IPS-20b (cell line): ENCODE results near the gene MTA3.

ENCODE experiments used
- H3K27ac ChIP-seq: one replicate; pipeline ENCODE4 v1.5.1; 2013; ENCODE audit warnings: low read length
- H3K27me3 ChIP-seq: 2 replicates; pipeline ENCODE4 v1.6.1; 2013; ENCODE audit warnings: mild to moderate bottlenecking, low read length, inconsistent platforms; ENCODE audit not compliant: insufficient read depth
- H3K36me3 ChIP-seq: 2 replicates; pipeline ENCODE4 v1.6.1; 2013; ENCODE audit warnings: low read depth, mild to moderate bottlenecking, inconsistent platforms, low read length, moderate library complexity; ENCODE audit not compliant: insufficient read depth
- H3K4me1 ChIP-seq: 2 replicates; pipeline ENCODE4 v1.6.1; 2013; ENCODE audit warnings: mild to moderate bottlenecking, control low read depth, inconsistent platforms, low read length, moderate library complexity; ENCODE audit not compliant: insufficient read depth
- H3K4me3 ChIP-seq: 2 replicates; pipeline ENCODE4 v1.5.1; 2013; ENCODE audit warnings: mild to moderate bottlenecking, low read length, inconsistent platforms
- H3K9ac ChIP-seq: 2 replicates; pipeline ENCODE4 v1.6.1; 2013; ENCODE audit warnings: low read depth, mild to moderate bottlenecking, inconsistent platforms, low read length, moderate library complexity
- H3K9me3 ChIP-seq: 2 replicates; pipeline ENCODE4 v1.6.1; 2013; ENCODE audit warnings: mild to moderate bottlenecking, low read depth, low read length, inconsistent platforms; ENCODE audit not compliant: insufficient read depth

The MTA3 gene

GRCh38 chr2:42794271-42795046 is 226.0 kb downstream of the MTA3 start:
- H3K9ac ChIP-seq = no peak overlapping the region
- no peaks in the 10 kb centered on the region for H3K9me3 ChIP-seq
- H3K27me3 ChIP-seq = peaks cover 32% of the 10 kb centered on the region
- H3K4me3 ChIP-seq = no peak overlapping the region
- no peaks in the 10 kb centered on the region for H3K36me3 ChIP-seq
- H3K27ac ChIP-seq = no peak overlapping the region
- H3K4me1 ChIP-seq = peaks cover 11% of the 10 kb centered on the region; the same call in 1 of the 2 replicates

DNA sequence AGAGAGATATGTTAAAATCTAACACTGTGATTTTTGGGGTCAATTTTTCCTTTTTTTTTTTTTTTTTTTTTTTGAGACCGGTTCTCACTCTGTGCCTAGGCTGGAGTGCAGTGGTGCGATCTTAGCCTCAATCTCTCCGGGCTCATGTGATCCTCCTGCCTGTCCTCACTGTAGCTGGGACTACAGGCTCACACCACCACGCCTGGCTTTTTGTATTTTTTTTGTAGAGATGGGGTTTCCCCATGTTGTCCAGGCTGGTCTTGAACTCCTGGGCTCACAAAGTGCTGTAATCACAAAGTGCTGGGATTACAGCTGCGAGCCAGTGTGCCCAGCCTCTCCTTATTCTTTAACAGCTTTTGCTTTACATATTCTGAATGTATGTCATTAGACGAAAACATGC is 226.8 kb downstream of the MTA3 start:
- H3K9me3 ChIP-seq = no peaks in the 10 kb centered on the region
- no peaks in the 10 kb centered on the region for H3K36me3 ChIP-seq
- no peak overlapping the region for H3K9ac ChIP-seq
- H3K4me3 ChIP-seq = no peak overlapping the region
- no peak overlapping the region for H3K27ac ChIP-seq
- peaks cover 32% of the 10 kb centered on the region for H3K27me3 ChIP-seq
- peaks cover 11% of the 10 kb centered on the region; the same call in 1 of the 2 replicates for H3K4me1 ChIP-seq

- Histone ChIP-seq H3K4me3 (no peak overlapping the region), H3K4me1 (peaks cover 11% of the 10 kb centered on the region; the same call in 1 of the 2 replicates), H3K27ac (no peak overlapping the region), H3K36me3 (no peaks in the 10 kb centered on the region), H3K9ac (no peak overlapping the region), H3K9me3 (no peaks in the 10 kb centered on the region), H3K27me3 (peaks cover 30% of the 10 kb centered on the region)
Measured at GRCh38 chr2:42795841-42796301, 227.4 kb downstream of the MTA3 start.

- H3K9ac ChIP-seq = no peak overlapping the region
- peaks cover 11% of the 10 kb centered on the region; the same call in 1 of the 2 replicates for H3K4me1 ChIP-seq
- no peaks in the 10 kb centered on the region for H3K36me3 ChIP-seq
- H3K9me3 ChIP-seq = no peaks in the 10 kb centered on the region
- no peak overlapping the region for H3K27ac ChIP-seq
- peaks cover 22% of the 10 kb centered on the region for H3K27me3 ChIP-seq
- H3K4me3 ChIP-seq = no peak overlapping the region
Measured at GRCh38 chr2:42796427-42797248, 228.2 kb downstream of the MTA3 start.

GRCh38 chr2:42797281-42797680 is 228.8 kb downstream of the MTA3 start:
- peaks cover 16% of the 10 kb centered on the region; the same call in 1 of the 2 replicates for H3K27me3 ChIP-seq
- H3K27ac ChIP-seq = no peak overlapping the region
- no peaks in the 10 kb centered on the region for H3K36me3 ChIP-seq

GRCh38 chr2:42799881-42800280 is 231.4 kb downstream of the MTA3 start:
- Histone ChIP-seq H3K9ac (no peak overlapping the region), H3K27me3 (no peaks in the 10 kb centered on the region), H3K4me3 (no peak overlapping the region)

More at GRCh38 chr2:42797281-42797680, 228.8 kb downstream of the MTA3 start:
- H3K9ac ChIP-seq = no peak overlapping the region
- H3K4me3 ChIP-seq = no peak overlapping the region
- H3K4me1 ChIP-seq = peaks cover 7% of the 10 kb centered on the region; the same call in 1 of the 2 replicates
- no peaks in the 10 kb centered on the region for H3K9me3 ChIP-seq

DNA sequence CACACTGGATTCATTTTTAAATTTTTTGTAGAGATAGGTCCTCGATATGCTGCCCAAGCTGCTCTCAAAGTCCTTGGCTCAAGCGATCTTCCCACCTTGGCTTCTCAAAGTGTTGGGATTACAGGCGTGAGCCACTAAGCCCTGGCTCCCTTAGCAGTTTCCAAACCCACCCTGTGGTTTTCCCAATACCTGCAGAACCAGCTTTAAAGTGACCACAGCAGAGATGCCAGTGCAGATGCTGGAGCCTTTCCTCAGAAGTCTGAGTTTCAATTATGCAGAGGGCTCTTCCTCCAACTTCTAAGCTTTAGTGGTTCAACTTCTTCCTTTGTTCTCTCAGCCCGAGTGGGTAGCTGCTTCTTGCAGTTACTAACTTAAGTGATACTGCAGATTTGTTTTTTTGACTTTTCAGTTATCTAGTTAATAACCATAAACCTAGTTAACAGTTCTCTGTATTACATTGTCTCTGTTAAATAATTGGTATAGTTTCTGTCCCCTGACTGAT is 232.1 kb downstream of the MTA3 start:
- Histone ChIP-seq H3K9ac (no peak overlapping the region), H3K9me3 (no peaks in the 10 kb centered on the region), H3K27ac (no peak overlapping the region), H3K4me1 (no peaks in the 10 kb centered on the region), H3K27me3 (no peaks in the 10 kb centered on the region), H3K36me3 (no peaks in the 10 kb centered on the region), H3K4me3 (no peak overlapping the region)

More at GRCh38 chr2:42799881-42800280, 231.4 kb downstream of the MTA3 start:
- Histone ChIP-seq H3K9me3 (no peaks in the 10 kb centered on the region), H3K27ac (no peak overlapping the region), H3K4me1 (no peaks in the 10 kb centered on the region; the same call in 1 of the 2 replicates), H3K36me3 (no peaks in the 10 kb centered on the region)

DNA sequence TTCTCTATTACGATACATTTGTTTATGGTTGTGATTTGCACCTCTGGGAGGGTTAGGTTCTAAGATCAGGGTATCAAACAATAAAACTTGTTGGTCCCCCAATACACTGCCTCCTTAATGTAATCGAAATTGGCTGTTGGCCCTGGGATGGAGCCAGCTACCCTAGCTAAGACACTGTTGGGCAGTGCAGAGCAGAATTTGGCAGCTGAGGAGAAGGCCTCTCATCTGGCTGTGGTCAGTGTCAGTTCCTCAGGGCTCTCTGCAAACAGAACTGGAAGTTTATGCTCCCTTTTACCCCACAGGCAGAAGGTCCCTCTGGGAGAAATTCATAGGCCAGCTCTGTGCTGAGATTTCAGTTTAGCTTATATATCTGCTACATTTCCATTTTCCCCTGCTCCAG is 232.5 kb downstream of the MTA3 start:
- Histone ChIP-seq H3K4me1 (no peaks in the 10 kb centered on the region), H3K27ac (no peak overlapping the region), H3K36me3 (no peaks in the 10 kb centered on the region), H3K9ac (no peak overlapping the region), H3K9me3 (no peaks in the 10 kb centered on the region), H3K27me3 (no peaks in the 10 kb centered on the region), H3K4me3 (no peak overlapping the region)

DNA sequence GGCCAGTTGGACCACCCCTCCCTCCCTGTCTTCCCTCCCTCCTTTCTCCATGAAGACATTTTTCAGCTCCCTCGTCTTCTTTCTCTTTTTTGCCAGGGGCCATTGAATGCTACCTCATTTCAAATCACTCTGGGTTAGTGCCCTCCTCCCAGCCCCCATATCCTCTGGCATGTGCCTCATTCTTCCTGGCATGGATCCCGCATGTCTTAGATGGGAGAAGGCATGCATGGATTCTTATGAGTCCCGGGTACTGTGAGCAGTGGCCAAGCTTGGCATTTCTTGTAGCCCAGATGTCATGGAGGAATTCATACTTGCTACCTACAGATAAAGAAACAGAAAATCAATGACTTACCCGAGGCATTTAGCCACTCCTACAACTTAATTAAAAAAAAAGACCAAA is 232.9 kb downstream of the MTA3 start:
- H3K4me1 ChIP-seq = no peaks in the 10 kb centered on the region
- H3K27ac ChIP-seq = no peak overlapping the region
- H3K27me3 ChIP-seq = no peaks in the 10 kb centered on the region

GRCh38 chr2:42802150-42802549 is 233.7 kb downstream of the MTA3 start:
- no peak overlapping the region for H3K9ac ChIP-seq
- H3K4me1 ChIP-seq = no peaks in the 10 kb centered on the region
- H3K36me3 ChIP-seq = no peaks in the 10 kb centered on the region
- H3K9me3 ChIP-seq = no peaks in the 10 kb centered on the region
- no peaks in the 10 kb centered on the region for H3K27me3 ChIP-seq
- H3K4me3 ChIP-seq = no peak overlapping the region
- no peak overlapping the region for H3K27ac ChIP-seq

More for the DNA sequence above, 232.9 kb downstream of the MTA3 start:
- no peaks in the 10 kb centered on the region for H3K36me3 ChIP-seq
- no peak overlapping the region for H3K4me3 ChIP-seq
- H3K9me3 ChIP-seq = no peaks in the 10 kb centered on the region
- no peak overlapping the region for H3K9ac ChIP-seq

- no peak overlapping the region for H3K4me3 ChIP-seq
- peaks cover 5% of the 10 kb centered on the region; the same call in 1 of the 2 replicates for H3K4me1 ChIP-seq
- H3K36me3 ChIP-seq = no peaks in the 10 kb centered on the region
- no peaks in the 10 kb centered on the region for H3K9me3 ChIP-seq
- H3K9ac ChIP-seq = no peak overlapping the region
- peaks cover 11% of the 10 kb centered on the region; the same call in 1 of the 2 replicates for H3K27me3 ChIP-seq
- no peak overlapping the region for H3K27ac ChIP-seq
Measured at GRCh38 chr2:42804338-42804737, 235.9 kb downstream of the MTA3 start.
